D721Med (cell line): ENCODE data around the gene SPTBN2.

Experiments used
- DNase-seq: peaks from one replicate; pipeline ENCODE4 v3.0.0; 2011; ENCODE audit warnings: low spot score; ENCODE audit not compliant: insufficient read length
- FAIRE-seq: peaks from 2 replicates; lab custom pipeline; 2011; peaks lifted over from hg19 to GRCh38; lab: Jason Lieb, UNC
- CTCF ChIP-seq: IDR thresholded peaks from 2 replicates; pipeline ENCODE4 v1.5.1; 2012; ENCODE audit warnings: mild to moderate bottlenecking, control low read depth; ENCODE audit not compliant: insufficient read depth; ENCODE audit errors: missing control alignments

SPTBN2 gene

GRCh38 chr11:66718320-66718971, 10.6 kb downstream of the SPTBN2 start:
- TF ChIP-seq CTCF: no peak
- FAIRE-seq: no peak
- no peak for DNase-seq

- DNase-seq (no peak), FAIRE-seq (no peak)
- TF ChIP-seq CTCF: no peak
These were observed 11.1 kb downstream of the SPTBN2 start for GRCh38 chr11:66717925-66718319.

DNA sequence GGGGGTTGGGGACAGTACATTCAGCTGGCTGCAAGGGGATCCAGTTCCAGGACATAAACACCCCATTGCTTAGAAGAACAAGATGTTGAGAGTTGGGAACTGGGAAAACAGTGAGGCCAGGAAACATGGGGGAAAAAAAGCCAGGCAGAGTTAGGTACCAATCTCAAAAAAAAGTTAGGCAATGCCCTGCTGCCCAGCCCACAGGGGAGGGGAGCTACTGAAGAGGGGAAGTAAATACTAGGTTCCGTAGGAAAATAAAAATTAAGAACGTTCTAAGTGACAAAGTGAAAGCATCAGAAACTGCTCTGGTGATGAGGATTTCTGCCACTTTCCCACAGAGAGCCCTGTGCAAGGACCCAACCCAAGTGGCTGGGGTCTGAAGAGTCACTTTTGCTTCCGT, 12.0 kb downstream of the SPTBN2 start:
- no peak for TF ChIP-seq CTCF
- no peak for DNase-seq
- FAIRE-seq: no peak

- DNase-seq: peak; percentile 75
- TF ChIP-seq CTCF: no peak
- FAIRE-seq: no peak
These were observed 13.5 kb downstream of the SPTBN2 start for GRCh38 chr11:66715346-66716085.

DNA sequence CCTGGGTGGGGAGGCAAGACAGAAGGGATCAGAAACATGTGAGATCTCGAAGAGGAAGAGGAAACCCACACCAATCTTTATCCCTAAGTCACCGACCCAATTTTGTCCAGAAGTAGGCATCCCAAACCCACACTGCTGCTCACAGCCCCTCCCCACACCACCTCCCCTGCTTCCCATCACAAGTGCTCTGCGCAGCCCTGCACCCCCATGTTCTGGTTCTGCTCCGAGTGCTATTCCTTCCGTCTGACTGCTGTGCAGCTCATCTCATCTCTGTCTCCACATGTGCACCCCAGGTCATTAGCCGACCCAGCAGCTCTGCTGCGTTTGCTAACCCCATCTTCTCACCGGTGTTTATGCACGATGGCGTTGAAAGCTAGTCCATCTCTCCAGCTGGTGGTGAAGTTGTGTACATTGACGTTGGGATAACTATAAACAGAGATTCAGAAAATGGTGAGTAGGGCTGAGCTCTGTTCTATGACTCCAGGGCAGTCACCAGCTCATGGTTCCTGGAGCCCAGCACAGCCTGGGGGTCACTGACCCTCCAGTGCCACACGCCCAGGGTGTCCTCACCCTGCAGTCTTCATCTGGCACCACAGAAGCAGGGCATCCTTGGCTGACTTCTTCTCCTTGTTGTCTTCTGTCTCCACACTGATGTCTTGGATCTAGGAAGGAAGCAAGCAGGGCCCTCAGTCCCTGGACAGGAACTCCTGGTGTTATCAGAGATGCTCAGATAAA, 15.1 kb downstream of the SPTBN2 start:
- no peak for FAIRE-seq
- TF ChIP-seq CTCF: no peak
- no peak for DNase-seq

- DNase-seq (no peak), FAIRE-seq (no peak)
- no peak for TF ChIP-seq CTCF
These were observed 18.6 kb downstream of the SPTBN2 start for GRCh38 chr11:66710384-66710930.
